HG02943 (cell line): ENCODE data around the gene RAB6A.

Source experiments
- ATAC-seq: cut with Tn5 transposase; IDR thresholded peaks from one replicate; pipeline ENCODE4 v1.9.1; 2021; ENCODE audit warnings: mild to moderate bottlenecking, low read depth, moderate library complexity; ENCODE audit not compliant: unreplicated experiment

Gene RAB6A

GRCh38 chr11:73635721-73636120 is 125.2 kb downstream of the RAB6A start:
- no peak for ATAC-seq

GRCh38 chr11:73633999-73634398 is 126.9 kb downstream of the RAB6A start:
- ATAC-seq: no peak

DNA sequence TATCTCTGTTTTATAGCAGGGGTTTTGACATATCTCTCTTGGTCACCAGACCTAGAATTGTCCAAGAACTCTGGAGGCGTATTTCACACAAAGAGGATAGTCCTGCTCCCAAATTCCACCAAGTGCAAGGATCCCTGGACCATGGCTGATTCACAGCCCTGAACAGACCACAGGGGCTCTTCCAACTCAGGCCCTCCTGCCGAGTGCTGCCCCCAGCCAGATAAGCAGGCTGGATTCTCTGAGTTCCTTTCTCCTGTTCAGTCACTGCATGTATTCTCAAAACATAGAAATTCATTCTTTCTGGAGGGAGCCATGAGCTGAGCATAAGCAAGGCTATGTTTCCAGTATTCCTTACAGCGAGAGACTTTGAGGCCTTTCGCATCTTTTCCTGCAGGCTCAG is 127.9 kb downstream of the RAB6A start:
- no peak for ATAC-seq

GRCh38 chr11:73629907-73630306 is 131.0 kb downstream of the RAB6A start:
- no peak for ATAC-seq

DNA sequence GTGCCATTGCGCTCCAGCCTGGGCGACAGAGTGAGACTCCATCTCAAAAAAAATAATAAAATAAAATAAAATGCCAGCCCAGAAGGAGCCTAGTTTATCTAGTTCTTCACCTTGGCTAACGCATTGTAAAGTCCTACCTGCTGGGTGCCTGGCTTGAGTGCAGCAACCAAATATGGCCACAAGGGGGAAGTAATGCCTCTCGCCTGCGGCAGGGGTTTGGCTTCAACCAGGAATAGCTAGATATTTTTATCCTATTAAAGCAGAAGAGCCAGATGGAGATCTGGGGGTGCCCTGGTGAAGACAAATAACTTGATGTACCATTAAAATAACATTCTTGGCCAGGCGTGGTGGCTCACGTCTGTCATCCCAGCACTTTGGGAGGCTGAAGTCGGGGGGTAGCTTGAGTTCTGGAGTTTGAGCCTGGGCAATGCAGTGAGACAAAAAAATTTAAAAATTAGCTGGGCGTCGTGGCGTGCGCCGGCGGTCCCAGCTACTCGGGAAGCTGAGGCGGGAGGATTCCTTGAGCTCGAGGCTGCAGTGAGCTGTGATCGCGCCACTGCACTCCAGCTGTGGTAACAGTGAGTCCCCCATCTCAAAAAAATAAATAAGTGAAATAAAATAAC is 135.1 kb downstream of the RAB6A start:
- ATAC-seq: no peak
